Caco-2 (cell line): ENCODE data around the gene KLHL26. TPM values are rescaled to one million over a fixed set of nuclear protein-coding genes. Genes with fewer than 3 reads are reported as not detected.

Source experiments
- BruUV-seq: library from RNA; stranded (reverse); fragments of 400-500 nt; replicated peaks from 2 replicates; lab custom pipeline; 2021; lab: Mats Ljungman, UMichigan
- CTCF ChIA-PET: fragments of 300-600 bp; sonication (Branson Sonifier 250); formaldehyde crosslinking; loops from one replicate; lab custom pipeline; 2022; ENCODE audit warnings: antibody characterized with exemption; lab: Charles Lee
- POLR2A ChIA-PET: fragments of 300-600 bp; sonication (Branson Sonifier 250); formaldehyde crosslinking; loops from one replicate; lab custom pipeline; 2022; ENCODE audit warnings: antibody characterized with exemption; lab: Charles Lee
- DNase-seq, 2 experiments: peaks; one replicate each; pipeline versions ENCODE4 v3.0.0 to v3.0.0-alpha.2; 2020 to 2022
- H3K27me3 ChIP-seq: replicated peaks from 2 replicates; pipeline ENCODE4 v1.6.0; 2011; ENCODE audit warnings: low read length; ENCODE audit not compliant: control insufficient read depth, insufficient read depth
- H3K36me3 ChIP-seq: 2 replicates; pipeline ENCODE4 v1.5.1; 2011; ENCODE audit warnings: low read length; ENCODE audit not compliant: control insufficient read depth, insufficient read depth
- H3K4me1 ChIP-seq: fragments of 250-450 bp; sonication (Bioruptor Pico); 2 replicates; pipeline ENCODE4 v1.5.1; 2020; ENCODE audit warnings: mild to moderate bottlenecking
- H3K4me3 ChIP-seq: 2 replicates; pipeline ENCODE4 v1.5.1; 2011; ENCODE audit warnings: low read depth, mild to moderate bottlenecking, control low read depth, low read length
- H3K9me3 ChIP-seq: fragments of 250-450 bp; sonication (Bioruptor Pico); 2 replicates; pipeline ENCODE4 v1.5.1; 2020; ENCODE audit warnings: mild to moderate bottlenecking, moderate library complexity
- H3K27ac Mint-ChIP-seq: one replicate; pipeline ENCODE4 v1.8.0; 2022; ENCODE audit warnings: mixed read lengths; ENCODE audit not compliant: unreplicated experiment
- H3K27me3 Mint-ChIP-seq: one replicate; pipeline ENCODE4 v1.8.0; 2022; ENCODE audit warnings: mixed read lengths; ENCODE audit not compliant: insufficient read depth, unreplicated experiment
- H3K36me3 Mint-ChIP-seq: one replicate; pipeline ENCODE4 v1.8.0; 2022; ENCODE audit warnings: mild to moderate bottlenecking, mixed read lengths; ENCODE audit not compliant: insufficient read depth, unreplicated experiment
- H3K4me1 Mint-ChIP-seq: one replicate; pipeline ENCODE4 v1.8.0; 2022; ENCODE audit warnings: low read depth, mixed read lengths; ENCODE audit not compliant: unreplicated experiment
- H3K4me3 Mint-ChIP-seq: one replicate; pipeline ENCODE4 v1.8.0; 2022; ENCODE audit warnings: mild to moderate bottlenecking, moderate library complexity, mixed read lengths; ENCODE audit not compliant: unreplicated experiment
- H3K9me3 Mint-ChIP-seq: one replicate; pipeline ENCODE4 v1.8.0; 2022; ENCODE audit warnings: mixed read lengths; ENCODE audit not compliant: unreplicated experiment
- intact Hi-C: fragments of 100-400 bp; cut with micrococcal nuclease; formaldehyde crosslinking; loops from one replicate; pipeline ENCODE4 v1.10.0; 2022; ENCODE audit not compliant: unreplicated experiment
- total RNA-seq: library from RNA; stranded (reverse); gene quantifications from 2 replicates; pipeline ENCODE4 v1.2.3, GENCODE V29; 2022
- TF ChIP-seq, protein P1 (sequence below), 2 experiments: fragments of 200-600 bp in 1 of 2; IDR thresholded peaks; 1 replicate in 1 of 2; 2 replicates in 1 of 2; pipeline versions ENCODE4 v1.5.1 to v1.8.0; 2011 to 2022; ENCODE audit warnings: antibody characterized with exemption in 1 of 2, control low read depth in 1 of 2, inconsistent platforms in 1 of 2, low read depth in 1 of 2, low read length in 1 of 2, mild to moderate bottlenecking in 1 of 2, moderate library complexity in 1 of 2; ENCODE audit not compliant: insufficient read depth in 1 of 2, severe bottlenecking in 1 of 2, unreplicated experiment in 1 of 2

Gene KLHL26
- total RNA-seq, 1 experiment from 2014 or later: 9.8 TPM

DNA sequence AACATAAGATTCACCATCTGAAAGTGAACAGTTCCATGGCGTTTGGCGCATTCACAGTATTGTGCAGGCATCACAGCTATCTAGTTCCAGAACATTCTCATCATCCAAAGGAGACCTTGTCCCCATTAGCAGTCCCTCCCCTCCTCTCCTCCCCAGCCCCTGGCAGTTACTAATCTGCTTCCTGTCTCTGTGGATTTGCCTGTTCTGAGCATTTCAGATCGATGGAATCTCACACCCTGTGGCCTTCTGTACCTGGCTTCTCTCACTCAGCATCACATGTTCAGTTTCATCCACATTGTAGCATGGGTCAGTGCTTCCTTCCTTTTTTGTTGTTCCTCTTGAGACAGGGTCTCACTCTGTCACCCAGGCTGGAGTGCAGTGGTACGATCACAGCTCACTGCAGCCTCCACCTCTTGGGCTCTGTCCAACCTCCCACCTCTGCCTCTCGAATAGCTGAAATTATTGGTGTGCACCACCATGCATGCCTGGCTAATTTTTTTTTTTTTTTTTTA, 81.2 kb downstream of the KLHL26 start:
- Histone ChIP-seq H3K36me3 (no peaks in the 10 kb centered on the region; the same call in 1 of the 2 replicates), H3K4me1 (no peaks in the 10 kb centered on the region), H3K27me3 (no peaks in the 10 kb centered on the region), H3K4me3 (no peak overlapping the region), H3K9me3 (no peaks in the 10 kb centered on the region)
- BruUV-seq: no TSS peak
- Mint-ChIP-seq H3K27ac (no peak overlapping the region), H3K36me3 (peaks cover 5% of the 10 kb centered on the region), H3K4me3 (no peak overlapping the region), H3K9me3 (no peaks in the 10 kb centered on the region), H3K27me3 (no peaks in the 10 kb centered on the region), H3K4me1 (peaks cover 6% of the 10 kb centered on the region)
- CTCF ChIA-PET: interaction anchor here (0.6 kb wide), 1 partner anchor 60 kb away, joined by 3 read pairs; no protein-coding TSS in a partner anchor
- POLR2A ChIA-PET: no interaction called here
- intact Hi-C loops: no loop called here
- TF ChIP-seq, protein P1, sequence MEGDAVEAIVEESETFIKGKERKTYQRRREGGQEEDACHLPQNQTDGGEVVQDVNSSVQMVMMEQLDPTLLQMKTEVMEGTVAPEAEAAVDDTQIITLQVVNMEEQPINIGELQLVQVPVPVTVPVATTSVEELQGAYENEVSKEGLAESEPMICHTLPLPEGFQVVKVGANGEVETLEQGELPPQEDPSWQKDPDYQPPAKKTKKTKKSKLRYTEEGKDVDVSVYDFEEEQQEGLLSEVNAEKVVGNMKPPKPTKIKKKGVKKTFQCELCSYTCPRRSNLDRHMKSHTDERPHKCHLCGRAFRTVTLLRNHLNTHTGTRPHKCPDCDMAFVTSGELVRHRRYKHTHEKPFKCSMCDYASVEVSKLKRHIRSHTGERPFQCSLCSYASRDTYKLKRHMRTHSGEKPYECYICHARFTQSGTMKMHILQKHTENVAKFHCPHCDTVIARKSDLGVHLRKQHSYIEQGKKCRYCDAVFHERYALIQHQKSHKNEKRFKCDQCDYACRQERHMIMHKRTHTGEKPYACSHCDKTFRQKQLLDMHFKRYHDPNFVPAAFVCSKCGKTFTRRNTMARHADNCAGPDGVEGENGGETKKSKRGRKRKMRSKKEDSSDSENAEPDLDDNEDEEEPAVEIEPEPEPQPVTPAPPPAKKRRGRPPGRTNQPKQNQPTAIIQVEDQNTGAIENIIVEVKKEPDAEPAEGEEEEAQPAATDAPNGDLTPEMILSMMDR (IDR thresholded peaks at IDR 0.05; ENCODE audit: insufficient read depth in 1 of 2, low read depth in 1 of 2, low read length in 1 of 2, severe bottlenecking in 1 of 2, unreplicated experiment in 1 of 2): no peak
- DNase-seq: no peak

DNA sequence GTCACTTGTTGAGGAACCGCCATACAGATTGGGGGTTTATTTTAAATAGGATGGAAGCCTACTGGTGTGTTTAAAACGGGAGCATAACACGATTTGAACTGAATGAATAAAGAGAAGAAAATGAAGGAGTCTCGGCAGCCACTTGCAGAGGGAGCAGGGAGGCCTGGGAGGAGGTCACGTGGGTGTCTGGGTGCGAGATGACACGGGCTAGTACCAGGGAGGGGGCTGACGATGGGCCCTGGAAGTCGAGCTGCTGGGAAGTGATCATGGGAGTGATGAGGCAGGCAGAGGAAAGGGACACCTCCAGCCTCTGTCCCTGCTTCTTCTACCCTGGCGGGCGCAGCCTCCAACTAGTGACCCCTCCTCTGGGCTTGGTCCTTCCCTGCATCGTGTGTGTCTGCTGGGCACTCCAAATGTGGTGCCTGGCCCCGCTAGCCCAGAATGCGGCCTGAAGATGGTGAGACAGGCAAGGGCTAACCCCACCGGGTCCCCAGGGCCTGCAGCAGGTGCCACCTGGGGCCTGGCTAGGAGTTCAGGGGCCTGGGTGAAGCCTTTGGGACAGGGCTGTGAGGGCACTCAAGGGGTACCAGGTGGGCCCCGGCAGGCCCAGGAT, 82.1 kb downstream of the KLHL26 start:
- Mint-ChIP-seq H3K4me3 (no peak overlapping the region), H3K27me3 (no peaks in the 10 kb centered on the region), H3K27ac (no peak overlapping the region)

DNA sequence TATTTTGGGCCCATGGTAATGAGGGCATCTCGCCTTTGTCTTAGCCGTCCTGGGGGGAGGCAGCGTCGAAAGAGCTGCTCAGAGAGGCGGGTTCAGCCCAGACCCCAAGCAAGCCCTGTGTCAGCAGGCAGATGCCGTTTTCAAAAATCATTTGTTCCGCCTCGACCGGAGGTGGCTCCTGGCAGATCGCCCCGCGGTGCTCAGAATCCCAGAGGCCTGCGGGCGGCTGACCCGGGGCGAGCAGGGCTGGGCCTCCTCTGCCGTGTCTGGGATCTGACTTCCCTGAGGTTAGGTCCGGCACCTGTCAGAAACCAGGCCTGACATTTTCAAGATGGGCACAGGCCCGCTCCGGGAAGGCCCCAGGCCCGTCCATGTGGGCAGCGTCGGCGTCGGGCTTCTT, 82.7 kb downstream of the KLHL26 start:
- BruUV-seq: no TSS peak
- H3K4me1 Mint-ChIP-seq: peaks cover 13% of the 10 kb centered on the region
- POLR2A ChIA-PET: no interaction called here

More for the DNA sequence above, 82.1 kb downstream of the KLHL26 start:
- Histone ChIP-seq H3K27me3 (no peaks in the 10 kb centered on the region), H3K4me1 (no peaks in the 10 kb centered on the region), H3K4me3 (no peak overlapping the region), H3K36me3 (no peaks in the 10 kb centered on the region; the same call in 1 of the 2 replicates), H3K9me3 (no peaks in the 10 kb centered on the region)
- H3K4me1 Mint-ChIP-seq: peaks cover 10% of the 10 kb centered on the region
- TF ChIP-seq, protein P1 (IDR thresholded peaks at IDR 0.05; ENCODE audit: insufficient read depth in 1 of 2, low read depth in 1 of 2, low read length in 1 of 2, severe bottlenecking in 1 of 2, unreplicated experiment in 1 of 2): no peak
- no TSS peak for BruUV-seq
- POLR2A ChIA-PET: no interaction called here
- CTCF ChIA-PET: no interaction called here
- intact Hi-C loops: no loop called here
- DNase-seq: no peak
- H3K9me3 Mint-ChIP-seq: no peaks in the 10 kb centered on the region
- H3K36me3 Mint-ChIP-seq: peaks cover 9% of the 10 kb centered on the region

More for the DNA sequence above, 82.7 kb downstream of the KLHL26 start:
- no peaks in the 10 kb centered on the region for H3K27me3 ChIP-seq
- no peak for DNase-seq
- H3K36me3 ChIP-seq: no peaks in the 10 kb centered on the region; the same call in 1 of the 2 replicates
- peaks cover 11% of the 10 kb centered on the region for H3K36me3 Mint-ChIP-seq
- no peak overlapping the region for H3K4me3 ChIP-seq
- no peaks in the 10 kb centered on the region for H3K9me3 Mint-ChIP-seq
- CTCF ChIA-PET: no interaction called here
- no peaks in the 10 kb centered on the region for H3K27me3 Mint-ChIP-seq
- no peaks in the 10 kb centered on the region for H3K4me1 ChIP-seq
- TF ChIP-seq, protein P1 (IDR thresholded peaks at IDR 0.05; ENCODE audit: insufficient read depth in 1 of 2, low read depth in 1 of 2, low read length in 1 of 2, severe bottlenecking in 1 of 2, unreplicated experiment in 1 of 2): no peak
- no peaks in the 10 kb centered on the region for H3K9me3 ChIP-seq
- intact Hi-C loops: no loop called here
- H3K27ac Mint-ChIP-seq: no peak overlapping the region
- H3K4me3 Mint-ChIP-seq: no peak overlapping the region

Other genes with a start within 250 kb of the KLHL26 start
- gene LRRC25, start 239.4 kb upstream of the KLHL26 start, total RNA-seq: not detected in 2 replicates
- 46.2 and 49.4 TPM in 2 replicates for gene SSBP4, start 217.6 kb upstream of the KLHL26 start, total RNA-seq
- 65.3 and 67.3 TPM in 2 replicates for gene ISYNA1, start 198.9 kb upstream of the KLHL26 start, total RNA-seq
- 11.2 and 12.1 TPM in 2 replicates for gene ELL, start 115.0 kb upstream of the KLHL26 start, total RNA-seq
- 174 and 184 TPM in 2 replicates for gene FKBP8, start 93.5 kb upstream of the KLHL26 start, total RNA-seq
- 77.5 and 80.2 TPM in 2 replicates for gene KXD1, start 79.2 kb upstream of the KLHL26 start, total RNA-seq
- gene UBA52, start 65.2 kb upstream of the KLHL26 start, total RNA-seq: 1,276 and 1,389 TPM in 2 replicates
- gene REX1BD, start 48.2 kb upstream of the KLHL26 start, total RNA-seq: 44.8 and 48.3 TPM in 2 replicates
- 0.61 and 2.6 TPM in 2 replicates for gene CRLF1, start 30.2 kb upstream of the KLHL26 start, total RNA-seq
- gene TMEM59L, start 24.2 kb upstream of the KLHL26 start, total RNA-seq: 0.25 TPM in 1 of 2 replicates, not detected in the other
- gene CRTC1, start 46.7 kb downstream of the KLHL26 start, total RNA-seq: 12.0 and 13.8 TPM in 2 replicates
- gene COMP, start 154.3 kb downstream of the KLHL26 start, total RNA-seq: 0.14 and 0.16 TPM in 2 replicates
- gene UPF1, start 194.9 kb downstream of the KLHL26 start, total RNA-seq: 93.8 and 96.6 TPM in 2 replicates